NCI-H2227 (cell line): ENCODE measurements around the gene ZKSCAN3.
"Not testable (repeated sequence)": the region's sequence is repeated elsewhere in the genome, so short reads cannot be mapped to it uniquely, and the experiment has no call there.

Experiments used
- DNase-seq: peaks from one replicate; lab custom pipeline; 2025; ENCODE audit not compliant: unreplicated experiment; lab: John Stamatoyannopoulos, UW

ZKSCAN3 gene

DNA sequence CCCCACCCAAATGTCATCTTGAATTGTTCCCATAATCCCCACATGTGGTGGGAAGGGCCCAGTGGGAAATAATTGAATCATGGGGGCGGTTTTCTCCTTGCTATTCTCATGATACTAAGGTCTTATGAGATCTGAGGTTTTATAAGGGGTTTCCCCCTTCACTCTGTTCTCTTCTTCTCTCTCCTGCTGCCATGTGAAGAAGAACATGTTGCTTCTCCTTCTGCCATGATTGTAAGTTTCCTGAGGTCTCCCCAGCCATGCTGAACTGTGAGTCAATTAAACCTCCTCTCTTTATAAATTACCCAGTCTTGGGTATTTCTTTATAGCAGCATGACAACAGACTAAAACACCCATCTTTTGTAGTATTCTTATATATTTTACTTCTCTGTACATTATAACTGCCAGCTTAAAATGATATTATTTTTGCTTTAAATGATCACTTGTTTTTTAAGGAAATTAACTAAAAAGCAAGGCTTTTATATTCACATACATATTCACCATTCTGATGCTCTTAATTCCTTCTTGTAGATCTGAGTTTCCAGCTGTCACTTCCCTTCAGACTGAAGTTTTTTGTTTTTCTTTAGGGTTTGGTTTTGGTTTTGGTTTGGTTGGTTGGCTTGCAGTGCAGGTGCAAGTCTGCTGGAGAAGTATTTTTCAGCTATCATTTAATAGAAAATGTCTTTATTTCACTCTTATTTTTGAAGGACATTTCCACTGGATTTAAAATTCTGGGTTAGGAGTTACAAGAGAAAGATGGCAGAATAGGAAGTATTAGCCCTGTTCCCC lies 9.2 kb upstream of the ZKSCAN3 start:
- DNase-seq = no peak

DNA sequence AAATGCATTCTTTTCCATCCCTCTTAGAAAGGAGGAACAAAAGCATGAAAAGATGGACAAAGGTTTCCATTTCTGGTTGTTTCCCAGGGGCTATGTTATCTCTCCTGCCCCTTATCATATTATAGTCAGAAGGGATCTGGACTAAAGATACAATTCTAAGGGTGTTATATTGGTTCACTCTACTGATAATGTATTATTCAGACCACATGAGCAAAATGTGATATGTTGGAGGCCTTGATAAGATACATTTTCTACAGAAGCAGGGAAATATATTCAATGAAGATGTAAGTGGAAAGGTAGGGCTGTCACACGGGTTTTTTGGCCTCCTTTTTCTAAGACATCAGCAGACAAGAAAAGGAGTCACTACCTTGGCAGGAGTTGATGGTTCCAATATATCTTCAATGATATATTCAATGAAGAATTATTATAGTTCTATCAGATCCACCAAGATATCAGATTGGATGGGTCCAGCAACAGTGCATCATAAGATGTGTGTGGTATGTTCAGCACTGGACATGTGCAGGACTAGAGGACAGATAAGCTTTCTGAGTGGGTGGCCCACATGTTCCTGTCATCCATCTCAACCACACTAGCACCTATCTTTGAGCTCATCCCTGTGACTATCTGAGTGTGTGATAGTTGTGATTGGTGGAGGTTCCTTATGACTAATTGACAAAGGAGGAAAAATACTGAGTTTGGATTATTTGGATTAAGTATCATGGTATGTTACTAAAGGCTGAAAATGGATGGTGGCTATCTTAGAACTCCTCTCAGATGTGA lies 5.7 kb upstream of the ZKSCAN3 start:
- no peak for DNase-seq

DNA sequence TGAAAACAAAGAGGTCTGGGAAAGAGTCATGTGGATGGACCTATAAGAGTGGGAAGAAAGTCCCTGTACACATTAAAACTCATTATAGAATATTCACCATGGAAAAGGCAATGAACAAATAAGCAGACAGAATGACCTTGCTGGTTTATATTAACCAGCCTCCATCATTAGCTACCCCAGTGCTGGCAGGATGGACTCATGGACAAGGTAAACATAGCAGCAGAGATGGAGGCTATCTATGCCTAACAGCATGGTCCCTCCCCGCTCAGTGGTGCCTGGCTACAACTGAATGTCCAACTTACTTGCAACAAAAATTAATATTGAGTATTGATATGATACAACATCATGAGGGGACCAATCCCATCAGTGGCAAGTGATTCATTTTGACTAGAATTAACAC lies 4.5 kb upstream of the ZKSCAN3 start:
- DNase-seq = no peak

DNA sequence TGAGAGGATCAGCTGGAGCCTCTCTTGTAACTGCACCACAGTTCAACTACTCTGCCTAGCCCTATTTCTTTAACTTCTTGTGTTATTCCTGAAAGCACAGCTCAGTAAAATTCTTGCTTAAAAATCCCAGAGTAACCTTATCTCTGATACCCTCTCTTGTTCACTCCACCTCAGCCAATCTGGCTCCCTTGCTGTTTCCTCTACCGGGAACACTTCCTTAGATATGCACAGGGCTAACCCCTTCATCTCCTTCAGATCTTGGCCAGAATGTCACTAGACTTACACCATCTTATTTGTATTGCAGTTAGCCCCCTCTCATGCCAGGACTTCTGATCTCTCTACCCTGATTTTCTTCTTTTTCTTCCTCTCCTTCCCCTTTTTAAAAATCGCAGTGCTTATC lies 2.6 kb upstream of the ZKSCAN3 start:
- no peak for DNase-seq

DNA sequence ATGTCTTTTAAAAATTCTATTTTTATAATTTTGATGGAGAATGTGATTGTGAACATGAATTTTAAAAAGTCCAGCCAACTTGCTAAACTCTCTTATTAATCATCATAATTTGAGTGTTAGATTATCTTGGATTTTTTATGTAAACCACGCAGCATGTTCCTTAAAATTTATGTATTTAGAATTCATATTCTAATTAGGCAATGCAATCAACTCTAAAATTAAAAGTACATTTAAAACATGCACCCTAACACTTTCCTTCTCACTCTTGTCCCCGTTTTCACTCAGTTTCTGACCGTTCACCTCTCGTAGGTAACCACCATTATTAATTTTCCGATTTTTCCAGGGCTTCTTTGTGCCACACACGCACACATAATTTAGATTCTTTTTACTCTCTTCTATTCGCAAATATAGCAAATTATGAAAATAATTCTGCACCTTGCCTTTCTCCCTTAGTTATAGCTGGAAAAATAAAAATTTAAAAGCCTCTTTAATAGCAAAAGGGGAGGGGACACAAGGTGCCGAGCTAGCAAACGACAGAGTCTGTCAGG lies 329 bp upstream of the ZKSCAN3 start:
- DNase-seq = no peak

DNA sequence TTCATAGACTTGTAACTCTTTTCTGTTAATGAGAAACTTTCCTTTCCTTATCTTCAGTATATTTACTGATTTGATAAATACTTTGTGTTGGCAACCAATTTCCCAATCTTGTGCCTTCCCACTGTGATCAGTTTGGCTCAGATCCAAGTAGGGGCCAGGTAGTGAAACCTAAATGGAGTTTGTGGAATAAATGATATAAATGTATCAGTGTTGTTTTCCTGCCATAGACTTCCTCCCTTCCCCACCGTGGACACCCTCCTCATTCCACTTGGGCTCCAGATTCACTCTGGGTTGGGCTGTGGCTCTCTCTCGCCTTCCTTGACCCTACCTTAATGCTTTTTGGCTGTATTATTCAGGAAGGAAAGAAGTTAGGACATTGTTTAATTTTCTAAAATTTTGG lies 1.3 kb downstream of the ZKSCAN3 start:
- DNase-seq = peak; percentile 12

DNA sequence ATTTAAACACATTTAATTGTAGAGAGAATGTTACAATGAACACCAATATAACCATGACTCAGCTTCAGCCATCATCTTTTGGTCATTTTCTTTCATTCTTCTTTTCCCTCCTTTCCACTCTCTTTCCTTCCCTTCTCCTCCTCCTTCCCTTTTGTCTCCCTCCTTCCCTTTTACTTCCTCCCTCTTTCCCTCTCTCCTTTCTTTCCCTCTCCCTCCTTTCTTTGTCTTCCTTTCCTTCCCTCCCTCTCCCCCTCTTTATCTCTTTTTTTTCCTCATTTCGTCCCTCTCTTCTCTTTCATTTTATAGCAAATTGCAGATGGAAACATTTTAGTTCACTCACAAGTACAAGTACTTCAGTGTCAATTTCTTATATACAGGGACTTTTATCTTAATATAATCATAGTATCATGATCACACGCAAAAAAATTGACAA lies 1.8 kb downstream of the ZKSCAN3 start:
- no peak for DNase-seq

DNA sequence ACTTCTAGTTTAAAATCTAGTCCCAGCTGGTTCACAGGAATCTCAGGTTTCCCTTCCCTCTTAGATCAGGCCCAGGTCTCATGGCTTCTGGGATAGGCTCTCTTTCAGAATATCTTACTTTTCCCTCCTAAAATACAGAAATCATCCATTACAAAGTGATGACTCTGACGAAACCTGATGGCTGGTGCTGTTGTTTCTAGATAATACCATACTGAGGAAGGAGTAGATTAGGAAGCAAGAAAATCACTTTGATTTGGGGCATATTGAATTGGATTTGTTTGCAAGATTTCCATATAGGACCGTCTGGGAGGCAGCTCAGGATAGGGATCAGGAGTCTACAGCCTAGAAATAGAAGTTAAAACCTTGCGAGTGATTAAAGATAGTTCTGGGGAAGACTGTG lies 3.6 kb downstream of the ZKSCAN3 start:
- no peak for DNase-seq

DNA sequence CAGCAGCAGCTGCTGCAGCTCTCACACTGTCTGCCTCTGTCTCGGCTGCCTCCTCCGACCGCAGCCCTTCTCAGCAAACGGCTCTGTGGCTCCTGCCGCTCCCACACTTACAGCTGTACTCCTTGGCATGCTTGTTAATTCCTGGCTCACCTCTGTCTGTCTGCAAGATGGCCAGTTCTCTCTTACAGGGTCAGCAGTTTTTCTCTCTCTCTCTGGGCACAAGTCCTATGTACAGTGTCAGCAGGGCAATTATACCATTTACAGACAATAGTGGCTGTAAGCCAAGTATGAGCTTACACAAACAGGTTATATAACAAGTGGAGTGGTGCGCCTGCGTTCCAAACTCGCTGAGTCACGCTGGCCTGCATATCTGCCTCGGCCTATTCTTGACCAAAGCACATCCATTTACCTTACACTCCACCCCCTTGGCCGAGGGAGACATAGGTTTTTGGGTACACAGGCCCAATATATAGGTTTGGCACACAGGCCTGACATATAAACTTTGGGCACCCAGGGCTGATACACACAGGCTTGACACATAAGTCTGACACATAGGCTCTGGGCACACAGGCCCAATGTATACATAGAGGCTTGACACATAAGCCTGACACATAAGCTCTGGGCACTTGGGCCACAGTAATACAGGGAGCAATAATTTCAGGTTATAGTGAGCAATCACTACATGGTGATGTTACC lies 4.4 kb downstream of the ZKSCAN3 start:
- DNase-seq = peak; percentile 65

DNA sequence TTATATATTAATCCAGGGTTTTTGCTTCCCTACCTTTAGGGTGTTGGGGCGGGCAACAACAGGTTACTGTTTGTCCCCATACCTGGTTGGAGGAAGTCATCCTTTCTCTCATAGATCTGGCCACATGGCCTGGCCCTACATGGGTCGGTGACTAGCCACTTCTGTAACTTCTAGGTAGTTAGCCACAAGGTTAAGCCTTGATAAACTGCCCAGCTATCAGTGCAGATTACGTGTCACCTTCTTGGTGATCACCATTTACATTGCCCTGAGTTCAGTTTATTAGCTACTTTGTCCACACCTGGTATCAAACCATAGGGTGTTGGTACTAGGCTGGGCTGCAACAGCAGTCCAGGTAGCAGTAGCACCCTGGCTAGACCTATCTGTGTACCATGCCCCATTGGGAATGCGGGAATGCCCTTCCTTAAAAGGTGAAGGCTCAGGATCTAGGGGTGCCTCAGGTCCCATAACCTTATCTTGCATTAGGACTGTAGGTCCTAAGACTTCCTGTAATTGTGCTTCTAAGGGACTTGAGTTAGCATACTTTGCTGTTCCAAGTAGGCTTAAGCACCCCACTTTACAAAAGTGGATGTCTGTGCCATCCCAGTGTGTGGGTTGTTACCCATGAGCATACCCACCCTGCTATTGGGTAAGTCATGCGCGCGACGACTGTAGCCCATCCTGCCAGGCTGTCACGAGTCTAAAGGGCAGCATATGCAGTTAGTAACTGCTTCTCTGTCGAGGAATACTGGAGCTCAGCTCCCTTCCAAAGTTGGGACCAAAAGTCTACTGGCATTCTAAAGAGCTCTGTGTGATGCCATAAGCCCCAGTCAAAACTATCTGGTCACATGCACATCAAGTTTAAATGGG lies 5.2 kb downstream of the ZKSCAN3 start:
- DNase-seq = no peak

DNA sequence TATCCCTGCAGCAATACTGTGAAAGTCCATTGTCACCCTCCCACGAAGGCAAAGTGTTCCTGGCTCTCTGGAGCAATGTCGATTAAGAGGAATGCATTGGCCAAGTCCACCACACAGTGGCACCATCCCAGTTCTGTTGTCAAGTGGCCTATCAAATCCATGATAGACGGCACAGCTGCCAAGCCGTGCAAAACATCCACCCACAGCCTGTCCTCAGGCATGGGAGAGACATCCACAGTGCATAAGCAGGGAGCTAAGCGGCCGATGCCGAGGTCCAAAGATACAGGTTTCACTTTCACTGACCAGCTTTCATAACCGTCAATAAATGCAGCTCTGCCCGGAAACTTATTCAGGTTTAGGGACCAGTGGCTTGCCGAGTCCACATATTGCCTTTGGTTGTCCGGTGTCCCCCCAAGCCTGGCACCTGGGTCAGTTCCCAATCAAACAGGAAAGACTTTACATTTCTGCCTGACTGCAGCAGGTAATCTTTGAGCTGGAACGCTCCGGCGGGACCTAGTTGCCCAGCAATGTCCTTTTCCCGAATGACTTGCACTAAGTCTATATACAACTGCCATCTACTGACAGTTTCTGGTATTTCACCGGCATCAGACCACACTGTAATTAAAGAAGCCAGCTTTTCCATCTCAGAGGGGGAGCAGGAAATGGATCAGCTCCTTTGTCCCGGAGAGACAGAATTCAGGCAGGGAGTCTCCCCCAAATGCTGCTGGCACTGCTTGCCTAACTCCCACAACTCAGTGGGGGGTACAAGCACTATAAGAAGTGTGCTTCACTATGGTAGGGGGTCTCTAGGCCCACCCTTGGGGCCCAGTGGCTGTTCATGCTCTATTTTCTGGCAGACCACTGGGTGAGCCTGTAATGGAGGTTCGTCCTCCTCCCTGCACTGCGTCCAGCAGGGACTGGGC lies 6.3 kb downstream of the ZKSCAN3 start:
- peak; percentile 92 for DNase-seq

DNA sequence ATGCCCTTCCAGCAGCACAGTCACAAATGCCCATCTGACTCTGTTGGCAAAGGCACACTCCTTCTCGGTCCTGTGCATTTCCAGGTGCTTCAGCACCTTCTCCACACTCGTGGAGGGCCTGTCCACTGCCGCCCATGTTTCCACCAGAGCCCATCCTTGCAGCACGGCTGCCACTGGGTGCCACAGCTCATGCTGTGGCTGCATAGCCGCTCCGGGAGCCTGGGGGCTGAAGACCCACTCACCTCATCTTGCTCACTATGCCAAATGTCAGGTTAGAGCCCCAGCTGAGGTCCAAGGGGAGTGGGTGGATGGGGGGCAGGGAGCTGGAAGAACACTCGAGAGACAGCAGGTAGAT lies 6.9 kb downstream of the ZKSCAN3 start:
- DNase-seq = no peak

DNA sequence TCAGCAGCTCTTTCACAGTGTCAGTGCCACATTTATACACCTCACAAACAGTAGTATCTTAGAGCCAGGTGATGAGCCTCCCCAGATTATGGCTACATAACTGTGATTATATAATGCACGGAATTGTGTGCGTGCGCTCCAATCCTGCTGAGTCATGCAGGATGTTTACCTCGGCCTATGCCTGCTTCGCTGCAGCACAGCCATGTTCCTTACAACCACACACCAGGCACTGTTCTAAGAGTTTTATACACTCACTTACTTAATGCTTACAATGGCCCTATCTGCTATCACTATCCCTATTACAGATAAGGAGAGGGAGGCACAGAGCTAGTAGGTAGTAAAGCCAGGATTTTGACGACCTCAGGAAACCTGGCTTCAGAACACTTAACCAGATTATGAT lies 7.3 kb downstream of the ZKSCAN3 start:
- no peak for DNase-seq

DNA sequence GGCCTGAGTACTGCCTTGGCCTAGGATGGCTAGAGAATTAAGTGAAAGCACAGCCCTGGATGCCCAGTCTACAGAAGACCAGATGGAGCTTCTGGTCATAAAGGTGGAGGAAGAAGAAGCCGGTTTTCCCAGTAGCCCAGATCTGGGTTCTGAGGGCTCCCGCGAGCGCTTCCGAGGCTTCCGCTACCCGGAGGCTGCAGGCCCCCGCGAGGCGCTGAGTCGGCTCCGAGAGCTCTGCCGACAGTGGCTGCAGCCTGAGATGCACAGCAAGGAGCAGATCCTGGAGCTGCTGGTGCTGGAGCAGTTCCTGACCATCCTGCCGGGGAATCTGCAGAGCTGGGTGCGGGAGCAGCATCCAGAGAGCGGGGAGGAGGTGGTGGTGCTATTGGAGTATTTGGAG lies 9.8 kb downstream of the ZKSCAN3 start:
- DNase-seq = not testable (repeated sequence)

DNA sequence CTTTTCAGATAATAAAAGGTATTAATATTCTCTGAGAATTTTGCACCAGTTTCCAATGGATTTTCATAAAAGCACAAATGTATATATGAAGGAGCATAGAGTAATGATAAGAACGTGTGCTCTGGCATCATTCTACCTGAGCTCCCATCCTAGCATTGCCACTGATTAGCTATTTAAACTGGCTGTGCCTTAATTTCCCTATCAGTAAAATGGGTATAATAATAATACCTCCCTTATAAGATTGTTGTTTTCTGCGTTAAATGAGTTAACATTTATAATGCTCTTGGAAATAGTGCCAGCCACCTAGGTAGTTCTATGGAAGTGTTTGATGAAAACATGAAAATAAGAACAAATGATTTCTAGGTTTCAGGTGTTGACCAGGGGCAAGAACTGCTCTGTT lies 11.2 kb downstream of the ZKSCAN3 start:
- DNase-seq = no peak

DNA sequence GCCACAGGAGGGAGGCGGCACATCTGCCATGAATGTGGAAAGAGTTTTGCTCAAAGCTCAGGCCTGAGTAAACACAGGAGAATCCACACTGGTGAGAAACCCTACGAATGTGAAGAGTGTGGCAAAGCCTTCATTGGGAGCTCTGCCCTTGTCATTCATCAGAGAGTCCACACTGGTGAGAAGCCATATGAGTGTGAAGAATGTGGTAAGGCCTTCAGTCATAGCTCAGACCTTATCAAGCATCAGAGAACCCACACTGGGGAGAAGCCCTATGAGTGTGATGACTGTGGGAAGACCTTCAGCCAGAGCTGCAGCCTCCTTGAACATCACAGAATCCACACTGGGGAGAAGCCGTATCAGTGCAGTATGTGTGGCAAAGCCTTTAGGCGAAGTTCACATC lies 15.8 kb downstream of the ZKSCAN3 start:
- DNase-seq = not testable (repeated sequence)

DNA sequence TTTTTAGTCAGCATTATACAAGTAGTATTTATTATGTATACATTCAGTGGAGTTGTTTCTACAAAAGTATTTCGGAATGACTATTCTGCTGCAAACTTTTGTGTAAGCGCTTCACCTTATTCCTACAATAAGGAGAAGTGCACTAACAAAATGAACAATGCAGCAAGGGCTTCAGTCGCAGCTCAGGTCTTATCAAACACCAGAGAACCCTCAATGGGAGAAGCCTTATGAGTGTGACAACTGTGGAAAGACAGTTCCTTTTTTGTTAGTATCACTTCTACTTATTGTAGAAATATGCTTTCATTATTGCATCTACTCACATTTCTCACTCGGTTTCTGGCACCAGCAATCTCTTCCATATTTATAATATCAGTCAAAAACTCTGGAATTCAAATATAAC lies 18.8 kb downstream of the ZKSCAN3 start:
- DNase-seq = no peak

DNA sequence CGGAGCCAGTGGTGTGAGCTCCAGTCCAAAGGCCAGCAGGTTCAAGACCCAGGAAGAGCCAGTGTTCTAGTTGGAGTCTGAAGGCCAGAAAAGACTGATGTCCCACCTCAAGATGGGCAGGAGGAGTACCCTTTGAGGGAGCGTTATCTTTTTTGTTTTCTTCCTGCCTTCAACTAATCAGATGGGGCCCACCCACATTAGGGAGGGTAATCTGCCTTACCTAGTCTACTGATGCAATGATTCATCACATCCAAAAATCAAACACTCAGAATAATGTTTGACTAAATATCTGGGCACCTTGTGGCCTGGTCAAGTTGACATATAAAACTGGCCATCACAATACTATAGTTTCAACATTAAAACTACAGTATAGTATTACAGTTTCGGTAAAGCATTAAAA lies 19.7 kb downstream of the ZKSCAN3 start:
- no peak for DNase-seq

DNA sequence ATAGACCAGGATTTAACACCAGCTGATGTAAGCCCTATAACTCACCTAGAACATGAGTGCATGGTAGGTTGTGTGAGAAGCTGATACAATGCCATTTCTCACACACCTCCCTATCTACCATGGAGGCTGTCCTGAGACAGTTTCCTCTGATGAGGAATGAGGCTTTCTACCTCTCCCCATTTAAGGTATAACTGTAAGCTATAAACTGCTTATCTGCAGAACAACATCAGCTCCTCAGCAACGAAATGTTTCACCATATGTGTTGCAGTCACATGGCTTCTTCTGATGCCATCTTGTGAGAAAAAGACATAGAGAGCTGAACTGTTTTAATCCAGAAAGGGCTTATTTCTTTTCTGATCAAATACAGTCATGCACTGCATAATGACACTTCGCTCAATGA lies 20.7 kb downstream of the ZKSCAN3 start:
- DNase-seq = no peak

DNA sequence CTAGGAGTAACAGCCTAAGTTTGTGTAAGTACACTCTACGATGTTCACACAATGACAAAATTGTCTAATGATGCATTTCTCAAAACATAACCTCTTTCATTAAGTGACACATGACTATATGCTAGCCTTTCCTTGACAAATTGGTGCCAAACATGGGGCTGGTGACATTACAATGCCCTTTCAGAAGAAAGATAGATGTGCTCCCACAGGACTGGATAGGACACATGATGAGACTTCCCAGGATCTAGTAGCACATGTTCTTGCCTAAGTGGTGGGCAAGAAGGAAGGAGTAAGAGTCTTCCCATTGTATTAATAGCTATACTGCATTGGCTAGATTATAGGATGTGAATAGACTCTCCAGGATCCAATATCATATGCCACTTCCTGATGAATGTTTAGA lies 21.5 kb downstream of the ZKSCAN3 start:
- DNase-seq = no peak
